SU-DHL-6 (cell line): ENCODE measurements around the gene HCFC1R1.

Experiments
- CTCF ChIP-seq: fragments of 200-600 bp; sonication (generic); IDR thresholded peaks from one replicate; pipeline ENCODE4 v1.5.1; 2017; ENCODE audit warnings: antibody characterized with exemption, mild to moderate bottlenecking, low read length, moderate library complexity; ENCODE audit not compliant: insufficient read depth, poor library complexity, severe bottlenecking
- EZH2phosphoT487 ChIP-seq: fragments of 200-600 bp; sonication (generic), shearing (Covaris generic); conservative IDR thresholded peaks from 2 replicates; pipeline ENCODE4 v1.6.1; 2018; ENCODE audit warnings: mild to moderate bottlenecking, antibody characterized with exemption, low read length, moderate library complexity, mixed read lengths

- TF ChIP-seq CTCF (no peak), EZH2phosphoT487 (no peak)
Observed at GRCh38 chr16:3022208-3022683, 1.5 kb downstream of the HCFC1R1 start.
